T-helper 9 cell (primary cell): Measurements from ENCODE around the gene PTPRG.

ENCODE experiments used
- DNase-seq: peaks from one replicate; pipeline ENCODE4 v3.0.0-alpha.2; 2020

PTPRG gene

DNA sequence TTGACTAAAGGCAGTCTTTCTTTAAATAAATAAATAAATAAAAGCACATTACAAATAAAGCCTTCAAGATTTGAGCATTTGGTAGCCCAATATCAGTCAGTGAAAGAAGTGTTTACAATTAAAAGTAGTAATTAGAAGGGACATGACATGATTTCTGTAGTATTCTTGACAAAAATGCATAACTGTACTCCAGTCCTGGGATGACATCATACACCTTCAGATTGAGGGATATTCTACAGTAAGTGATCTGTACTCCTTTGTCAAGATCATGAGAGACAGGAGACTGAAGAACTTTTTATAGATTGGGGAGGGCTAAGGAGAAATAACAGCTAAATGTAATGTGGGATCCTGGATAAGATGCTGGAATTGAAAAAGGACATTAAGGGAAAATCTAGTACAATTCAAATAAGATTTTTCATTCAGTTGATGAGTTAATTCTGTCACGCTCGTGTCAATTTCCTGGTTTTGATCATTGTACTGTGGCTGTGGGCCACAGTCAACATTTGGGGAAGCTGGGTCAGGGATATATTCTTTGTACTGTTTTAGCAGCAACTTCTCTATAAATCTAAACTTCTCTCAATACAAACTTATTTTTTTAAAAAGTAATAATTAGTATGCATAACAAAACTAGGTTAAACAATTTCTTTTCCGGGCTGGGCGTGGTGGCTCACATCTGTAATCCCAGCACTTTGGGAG lies 314.8 kb downstream of the PTPRG start:
- DNase-seq, result no peak

GRCh38 chr3:61876797-61877196 lies 315.4 kb downstream of the PTPRG start:
- DNase-seq, result no peak

DNA sequence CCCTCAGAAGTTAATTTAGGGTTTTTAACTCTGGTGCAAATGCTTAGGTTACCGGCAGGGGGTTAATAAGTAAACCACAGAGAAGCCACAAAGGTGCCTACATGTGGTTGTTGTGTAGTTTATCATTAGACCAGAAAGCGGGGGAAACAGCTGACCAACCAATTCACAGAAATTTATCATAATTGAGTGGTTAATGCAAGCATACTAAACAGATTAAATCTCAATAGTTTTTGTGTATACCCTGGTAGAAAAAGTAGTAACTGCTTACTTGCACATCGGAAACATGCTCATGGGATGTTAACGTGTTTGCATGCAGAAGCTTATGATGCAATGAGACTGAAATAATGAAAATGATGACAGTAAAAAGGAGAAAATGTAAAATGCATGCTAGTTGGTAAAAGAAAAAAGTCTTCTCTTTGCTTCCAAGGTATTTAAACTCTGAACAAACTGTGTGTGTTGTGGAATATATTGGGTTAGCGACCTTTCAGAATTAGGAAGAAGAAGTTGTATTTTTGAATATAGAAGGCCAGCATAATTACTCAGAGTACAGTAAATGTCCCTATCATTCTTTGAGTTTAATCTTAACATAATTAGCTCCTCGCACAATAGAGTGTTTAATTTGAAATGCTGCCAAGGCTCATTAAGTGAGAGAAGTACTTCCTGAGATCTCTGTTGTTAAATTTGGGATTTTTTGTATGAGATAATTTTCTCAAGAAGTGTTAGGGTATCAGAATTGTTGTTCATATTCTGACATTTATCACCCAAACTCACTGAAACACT lies 316.2 kb downstream of the PTPRG start:
- DNase-seq, result no peak

DNA sequence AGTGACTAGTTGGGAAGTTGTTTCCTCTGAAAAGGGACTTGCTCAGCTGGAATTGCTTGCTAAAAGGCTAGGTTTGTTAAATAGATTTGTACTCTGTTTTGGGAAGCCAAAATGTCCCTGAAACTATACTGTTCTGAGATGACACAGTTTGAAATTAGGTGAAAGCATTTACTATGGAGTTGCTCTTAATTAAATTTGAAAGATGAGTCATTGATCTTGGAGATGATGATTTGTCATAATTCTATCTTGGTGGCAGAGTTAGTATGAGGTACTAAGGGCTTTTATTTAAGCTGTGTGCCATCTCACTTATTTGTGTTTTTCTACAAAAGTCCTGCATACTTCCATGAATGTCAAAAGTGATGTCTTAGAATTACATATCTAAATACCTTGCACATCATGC lies 320.9 kb downstream of the PTPRG start:
- no peak for DNase-seq

GRCh38 chr3:61884794-61885193 lies 323.4 kb downstream of the PTPRG start:
- no peak for DNase-seq

- no peak for DNase-seq
These were observed 324.0 kb downstream of the PTPRG start for GRCh38 chr3:61885414-61885813.

DNA sequence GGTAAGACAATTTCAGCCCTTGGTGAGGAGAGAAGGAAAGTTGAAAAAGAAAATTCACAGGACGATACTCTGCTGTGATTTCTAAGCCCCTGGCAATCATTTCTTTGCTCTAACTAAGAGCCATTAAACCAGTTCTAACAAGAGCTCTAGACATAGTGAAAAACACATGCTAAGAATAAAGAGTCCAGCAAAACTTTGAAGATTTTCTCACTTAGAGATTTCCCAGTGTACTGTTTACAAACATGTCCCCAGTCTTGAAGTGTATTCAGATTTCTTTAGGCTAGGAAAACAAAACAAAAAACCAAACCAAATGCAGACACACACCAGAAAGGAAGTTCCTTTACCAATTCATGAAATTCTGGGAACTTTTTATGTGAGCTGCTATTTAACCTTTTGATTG lies 325.8 kb downstream of the PTPRG start:
- DNase-seq, result no peak

DNA sequence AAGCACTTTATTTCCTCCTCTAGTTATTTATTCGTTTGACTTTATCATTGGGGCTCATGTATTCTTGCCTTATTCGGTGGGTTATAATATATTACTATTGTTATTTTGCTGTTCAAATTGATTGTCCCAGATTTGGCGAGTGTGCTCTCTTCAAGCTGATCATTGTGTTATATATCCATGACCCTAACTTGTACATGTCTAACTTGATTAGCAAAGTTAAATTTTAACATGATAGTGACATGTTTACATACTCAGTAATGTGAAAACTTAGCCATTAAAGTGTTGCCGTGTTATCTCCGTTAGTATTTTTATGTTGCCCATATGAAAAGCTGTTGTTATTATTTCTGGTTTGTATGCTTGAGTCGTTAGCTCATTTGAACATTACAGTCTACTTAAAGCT lies 327.9 kb downstream of the PTPRG start:
- no peak for DNase-seq

- DNase-seq, result no peak
These were observed 328.8 kb downstream of the PTPRG start for GRCh38 chr3:61890167-61890566.

GRCh38 chr3:61890586-61890985 lies 329.2 kb downstream of the PTPRG start:
- no peak for DNase-seq

GRCh38 chr3:61892891-61893290 lies 331.5 kb downstream of the PTPRG start:
- no peak for DNase-seq

- DNase-seq, result no peak
These were observed 332.6 kb downstream of the PTPRG start for GRCh38 chr3:61893840-61894566.

DNA sequence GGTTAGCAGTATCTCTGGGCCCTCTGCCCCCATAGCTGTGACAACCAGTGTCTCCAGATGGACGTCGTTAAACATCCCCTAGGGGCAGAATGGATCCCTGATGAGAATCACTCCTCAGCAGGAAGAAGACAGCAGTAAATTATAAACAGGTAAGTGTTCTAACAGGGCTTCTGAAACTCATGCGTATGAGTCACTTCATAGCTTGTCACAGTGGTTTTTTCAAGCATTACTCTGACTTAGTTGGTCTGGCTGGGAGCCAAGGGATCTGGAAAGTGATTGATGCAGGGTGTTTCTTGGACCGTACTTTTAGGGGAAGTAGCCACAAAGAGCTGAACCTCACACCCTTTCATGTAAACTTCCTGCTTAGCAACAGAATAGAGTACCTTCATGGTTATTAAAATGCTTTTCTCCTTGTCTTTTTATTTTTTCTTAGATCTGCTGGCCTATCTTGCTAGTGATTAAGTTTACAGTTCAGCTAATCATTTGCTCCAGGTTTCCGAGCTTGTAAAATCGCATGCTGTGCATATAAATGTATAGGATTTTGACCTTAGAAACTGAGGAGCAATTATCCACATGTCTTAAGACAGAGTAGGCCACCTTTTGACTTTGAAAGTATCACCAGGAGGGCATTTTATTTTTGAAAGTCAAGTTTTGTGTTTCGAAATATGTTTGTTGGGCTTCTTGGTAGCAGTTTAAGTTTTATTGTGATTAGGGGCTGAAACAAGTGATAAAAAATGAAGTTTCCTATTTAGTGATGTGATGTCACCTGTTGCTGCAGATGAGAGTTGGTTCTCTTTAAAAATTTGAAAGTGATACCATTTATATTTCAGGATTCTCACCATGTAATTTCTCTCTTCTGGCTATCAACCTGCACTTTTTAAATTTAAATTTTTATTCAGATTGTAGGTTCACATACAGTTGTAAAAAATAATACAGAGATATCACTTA lies 333.9 kb downstream of the PTPRG start:
- DNase-seq, result no peak

DNA sequence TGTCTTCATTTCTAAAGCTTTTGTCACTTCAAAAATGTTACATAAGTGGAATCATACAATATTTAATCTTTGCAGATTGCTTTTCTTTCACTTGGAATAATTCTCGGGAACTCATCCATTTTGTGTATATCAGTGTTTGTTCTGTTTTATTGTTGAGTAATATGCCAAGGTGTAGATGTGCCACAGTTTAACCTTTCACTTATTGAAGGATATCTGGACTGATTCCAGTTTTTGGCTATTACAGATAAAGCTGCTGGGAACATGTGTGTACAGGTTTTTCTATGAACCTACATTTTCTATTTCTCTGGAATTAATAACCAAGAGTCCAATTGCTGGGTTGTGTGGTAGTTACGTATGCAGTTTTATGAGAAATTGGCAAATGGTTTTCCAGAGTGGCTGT lies 334.9 kb downstream of the PTPRG start:
- no peak for DNase-seq

- no peak for DNase-seq
These were observed 336.5 kb downstream of the PTPRG start for GRCh38 chr3:61897848-61898247.

DNA sequence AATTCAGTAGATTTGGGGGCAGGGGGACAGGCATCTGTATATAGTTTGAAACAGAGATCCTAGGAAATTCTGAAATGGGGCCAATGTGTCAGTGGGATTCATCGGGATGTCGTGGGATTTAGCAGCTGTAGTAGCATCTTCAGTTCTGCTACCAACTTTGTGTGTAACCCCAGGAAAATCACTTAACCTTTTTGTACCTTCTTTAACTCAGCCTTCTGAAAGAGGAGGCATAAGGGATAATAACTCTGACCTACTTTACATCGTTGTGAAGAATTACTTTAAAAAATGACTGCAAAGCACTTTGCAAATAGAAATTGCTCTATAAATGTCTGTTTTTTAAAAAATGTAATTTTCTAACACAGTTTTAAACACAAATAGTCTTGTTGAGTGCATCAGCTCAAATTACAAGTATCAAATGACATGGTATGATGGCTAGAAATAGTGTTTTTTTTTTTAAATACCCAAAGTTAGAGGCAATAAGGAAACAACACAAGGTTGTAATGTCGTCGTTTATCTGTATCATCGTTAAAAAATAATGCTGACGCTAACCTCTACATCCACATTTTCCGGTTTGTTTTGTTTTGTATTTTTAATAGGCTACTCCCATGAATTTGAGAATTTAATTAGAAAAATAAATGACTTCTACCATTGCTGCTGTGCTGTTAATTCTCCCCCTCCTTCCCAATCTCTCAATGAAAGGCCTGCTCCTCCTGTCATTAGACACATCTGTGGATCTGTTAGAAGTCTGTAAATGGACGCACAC lies 338.5 kb downstream of the PTPRG start:
- no peak for DNase-seq

DNA sequence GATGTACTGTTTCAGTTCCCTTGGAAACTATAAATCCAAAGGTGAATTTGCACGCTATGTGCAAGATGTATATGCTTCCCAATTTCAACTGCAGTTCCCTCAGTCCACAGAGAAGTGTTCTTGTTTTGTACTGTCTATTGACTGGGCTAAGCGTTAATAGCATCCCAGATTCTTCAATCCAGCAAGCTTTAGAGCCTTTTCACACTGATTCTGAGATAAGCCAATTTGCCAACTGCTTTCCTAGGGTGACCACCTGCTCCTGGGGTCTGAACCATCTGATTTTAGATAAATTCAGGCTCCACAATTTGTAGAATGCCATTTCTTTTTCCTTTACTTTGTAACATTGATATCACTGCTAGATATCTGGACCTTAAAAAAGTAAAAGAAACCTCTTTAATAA lies 340.1 kb downstream of the PTPRG start:
- DNase-seq, result no peak

- DNase-seq, result no peak
These were observed 340.6 kb downstream of the PTPRG start for GRCh38 chr3:61901986-61902385.

- no peak for DNase-seq
These were observed 341.7 kb downstream of the PTPRG start for GRCh38 chr3:61903074-61903473.

DNA sequence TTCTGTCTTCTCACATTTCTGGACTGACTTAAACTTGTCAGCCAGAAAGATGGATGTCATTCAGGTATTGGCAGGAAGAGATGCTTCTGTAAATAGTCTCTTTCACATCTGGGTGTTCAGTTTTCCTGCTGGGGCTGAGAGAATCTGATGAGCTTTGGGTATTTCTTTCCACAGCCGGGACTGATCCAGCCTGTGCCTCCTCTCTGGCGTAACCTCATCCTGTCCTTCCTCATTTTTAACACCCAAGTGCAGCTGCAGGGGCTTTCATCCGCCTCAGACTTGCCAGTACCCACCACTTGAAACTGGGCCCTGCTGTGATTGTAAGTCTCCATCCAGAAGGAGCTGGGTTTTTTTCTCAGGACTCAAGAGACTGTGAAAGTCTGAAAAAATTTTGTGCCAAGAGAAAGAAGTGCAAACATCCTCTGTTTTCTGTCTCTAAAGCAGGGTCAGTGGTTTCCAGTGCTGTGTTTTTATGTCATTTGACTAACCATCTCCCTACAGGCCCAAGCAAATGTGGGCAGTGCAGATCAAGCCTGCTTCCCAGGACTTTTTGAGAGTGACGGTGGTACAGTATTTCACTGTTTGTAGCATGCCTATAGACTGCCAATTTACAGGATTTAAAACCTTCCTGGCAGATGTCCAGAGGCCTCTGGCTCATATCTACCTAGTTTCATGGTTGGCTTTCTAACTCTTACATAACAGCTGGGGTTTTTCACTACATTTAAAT lies 342.7 kb downstream of the PTPRG start:
- DNase-seq, result no peak

- no peak for DNase-seq
These were observed 345.9 kb downstream of the PTPRG start for GRCh38 chr3:61907210-61907795.
